ENCODE data around the gene SPC24. TPM values are rescaled to one million over a fixed set of nuclear protein-coding genes. Genes with fewer than 3 reads are reported as not detected.

SPC24 gene, protein sequence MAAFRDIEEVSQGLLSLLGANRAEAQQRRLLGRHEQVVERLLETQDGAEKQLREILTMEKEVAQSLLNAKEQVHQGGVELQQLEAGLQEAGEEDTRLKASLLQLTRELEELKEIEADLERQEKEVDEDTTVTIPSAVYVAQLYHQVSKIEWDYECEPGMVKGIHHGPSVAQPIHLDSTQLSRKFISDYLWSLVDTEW
- total RNA-seq = 1.1 TPM

- H3K4me3 ChIP-seq = peak within 1 kb of the TSS; percentile 47 to 68
- peaks cover 11 to 51% of the 10 kb centered on the region in 2 donors for H3K4me1 ChIP-seq
These were observed at the start of gene SPC24 for GRCh38 chr19:11155373-11156120. TSS of gene SPC24 (minus strand) at chr19:11155782. CDS start at chr19:11155776, 6 bp downstream.

DNA sequence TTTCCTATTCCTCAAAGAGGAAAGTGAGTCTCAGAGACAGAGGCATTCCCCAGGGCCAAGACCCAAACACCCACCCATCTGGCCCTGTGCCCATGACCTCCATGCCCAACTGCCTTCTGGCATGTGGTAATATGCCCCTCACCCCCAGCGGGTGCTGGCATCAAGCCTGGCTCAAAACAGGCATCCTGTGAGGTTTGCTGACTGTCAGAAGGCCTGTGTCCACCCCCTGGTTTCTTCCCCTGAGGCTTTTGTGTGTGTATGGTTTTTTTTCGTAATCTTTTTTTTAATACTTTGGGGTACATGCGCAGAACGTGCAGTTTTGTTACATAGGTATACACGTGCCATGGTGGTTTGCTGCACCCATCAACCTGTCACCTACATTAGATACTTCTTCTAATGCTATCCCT is 49.4 kb upstream of the SPC24 start:
- H3K9me3 ChIP-seq = no peaks in the 10 kb centered on the region
- TF ChIP-seq CTCF (IDR thresholded peaks at IDR 0.05) = no peak
- no peak for DNase-seq (ENCODE audit: low spot score in 2 of 2)
- H3K4me3 ChIP-seq = no peak overlapping the region
- peak overlapping the region; percentile 93 to 94 for H3K27ac ChIP-seq
- no peaks in the 10 kb centered on the region for H3K27me3 ChIP-seq
- peaks cover 0 to 6% of the 10 kb centered on the region in 2 donors for H3K36me3 ChIP-seq
- intact Hi-C loops (cut with DNase I) = loop anchor here (1.0 to 10.0 kb wide), 2 partner anchors 170 to 270 kb away; no protein-coding TSS in a partner anchor
- H3K4me1 ChIP-seq = peaks cover 10 to 24% of the 10 kb centered on the region in 2 donors

More at GRCh38 chr19:11155373-11156120, at the start of gene SPC24:
- Histone ChIP-seq H3K27ac (peak within 1 kb of the TSS; percentile 80 to 82), H3K9me3 (no peaks in the 10 kb centered on the region), H3K36me3 (no peaks in the 10 kb centered on the region), H3K27me3 (no peaks in the 10 kb centered on the region)
- TF ChIP-seq CTCF (IDR thresholded peaks at IDR 0.05) = no peak
- intact Hi-C loops (cut with DNase I) = no loop called here
- DNase-seq (ENCODE audit: low spot score in 2 of 2) = peak; percentile 83 to 97

DNA sequence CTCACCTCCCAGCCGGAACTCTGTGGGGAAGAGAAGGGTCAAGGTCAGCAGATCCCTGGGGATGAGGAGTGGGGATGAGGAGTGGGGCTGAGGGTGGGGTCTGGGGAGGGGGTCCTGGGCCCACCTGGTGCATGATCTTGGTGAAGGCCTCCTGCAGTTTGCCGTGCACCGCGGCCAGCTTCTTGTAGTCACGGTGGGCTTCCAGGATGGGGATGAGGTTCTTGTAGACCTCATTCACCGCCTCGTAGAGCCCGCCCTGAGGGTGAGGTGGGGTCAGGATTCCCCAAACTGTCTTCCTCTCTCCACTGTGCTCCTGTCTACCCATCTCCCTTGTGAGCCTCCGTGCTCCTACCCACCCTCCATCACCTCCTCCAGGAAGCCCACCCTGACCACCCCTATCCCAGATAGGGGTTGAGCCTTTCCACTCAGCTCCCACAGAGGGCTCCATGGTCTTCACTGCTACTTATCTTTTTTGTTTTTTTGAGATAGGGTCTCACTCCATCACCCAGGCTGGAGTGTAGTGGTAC is 48.6 kb upstream of the SPC24 start:
- Histone ChIP-seq H3K4me1 (peaks cover 10 to 24% of the 10 kb centered on the region in 2 donors), H3K27me3 (no peaks in the 10 kb centered on the region), H3K9me3 (no peaks in the 10 kb centered on the region), H3K27ac (peak overlapping the region; percentile 93 to 94), H3K4me3 (peak overlapping the region in 1 of 2 donors; percentile 14), H3K36me3 (peaks cover 0 to 6% of the 10 kb centered on the region in 2 donors)
- peak in 1 of 3 experiments; percentile 1 for TF ChIP-seq CTCF (IDR thresholded peaks at IDR 0.05)
- intact Hi-C loops (cut with DNase I) = loop anchor here (1.0 to 10.0 kb wide), 2 partner anchors 169 to 269 kb away; no protein-coding TSS in a partner anchor
- no peak for DNase-seq (ENCODE audit: low spot score in 2 of 2)

GRCh38 chr19:11203194-11204075 is 47.9 kb upstream of the SPC24 start:
- H3K4me1 ChIP-seq = peaks cover 10 to 24% of the 10 kb centered on the region in 2 donors
- H3K9me3 ChIP-seq = no peaks in the 10 kb centered on the region
- intact Hi-C loops (cut with DNase I) = loop anchor here (1.0 to 10.0 kb wide), 4 partner anchors 65 to 269 kb away; no protein-coding TSS in a partner anchor
- H3K36me3 ChIP-seq = peaks cover 0 to 6% of the 10 kb centered on the region in 2 donors
- TF ChIP-seq CTCF (IDR thresholded peaks at IDR 0.05) = peak; percentile 91 to 99 (median 94)
- peak; percentile 70 to 95 for DNase-seq (ENCODE audit: low spot score in 2 of 2)
- H3K4me3 ChIP-seq = peak overlapping the region in 1 of 2 donors; percentile 14
- H3K27me3 ChIP-seq = no peaks in the 10 kb centered on the region
- H3K27ac ChIP-seq = peak overlapping the region; percentile 93 to 94
